ENCODE results near the gene FAM181B. TPM values are rescaled to one million over a fixed set of nuclear protein-coding genes. Genes with fewer than 3 reads are reported as not detected.

FAM181B gene
- total RNA-seq, 3 donors from 2014 or later, result 0.16 to 0.33 (median 0.29) TPM

- Histone ChIP-seq H3K4me1 (no peaks in the 10 kb centered on the region), H3K27me3 (no peaks in the 10 kb centered on the region), H3K36me3 (no peaks in the 10 kb centered on the region), H3K4me3 (no peak overlapping the region), H3K9me3 (no peaks in the 10 kb centered on the region), H3K27ac (peak overlapping the region in 1 of 2 donors; percentile 38)
- TF ChIP-seq POLR2A (IDR thresholded peaks at IDR 0.05), result no peak
- DNase-seq (ENCODE audit: low spot score in 2 of 2), result no peak
- intact Hi-C loops (cut with DNase I; ENCODE audit: low total_unique reads), result no loop called here
Measured at GRCh38 chr11:82719361-82720105, 14.1 kb downstream of the FAM181B start.

DNA sequence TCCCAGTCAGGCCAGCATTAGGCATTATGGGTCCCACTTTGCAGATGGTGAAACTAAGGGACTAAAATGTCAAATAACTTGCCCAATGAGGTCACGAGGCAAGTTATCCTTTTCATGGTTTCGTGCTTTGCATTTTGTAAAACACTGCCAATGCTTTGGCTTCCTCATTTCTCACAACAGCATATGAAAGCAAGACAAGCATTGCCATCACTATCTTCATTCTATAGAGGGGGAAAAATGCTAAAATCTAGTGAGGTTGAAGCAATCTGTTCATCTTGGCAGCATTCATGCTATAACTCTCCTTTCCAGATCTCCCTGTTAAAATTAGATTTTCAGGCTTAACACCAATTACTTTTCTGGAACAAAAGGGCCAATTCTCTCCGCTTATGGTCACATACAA lies 14.8 kb downstream of the FAM181B start:
- intact Hi-C loops (cut with DNase I; ENCODE audit: low total_unique reads), result no loop called here
- Histone ChIP-seq H3K4me1 (no peaks in the 10 kb centered on the region), H3K27me3 (no peaks in the 10 kb centered on the region), H3K27ac (no peak overlapping the region), H3K9me3 (no peaks in the 10 kb centered on the region), H3K36me3 (no peaks in the 10 kb centered on the region), H3K4me3 (no peak overlapping the region)
- DNase-seq (ENCODE audit: low spot score in 2 of 2), result no peak
- no peak for TF ChIP-seq POLR2AphosphoS5 (IDR thresholded peaks at IDR 0.05)
- no peak for TF ChIP-seq CTCF (IDR thresholded peaks at IDR 0.05)
- no peak for TF ChIP-seq POLR2A (IDR thresholded peaks at IDR 0.05)

GRCh38 chr11:82718307-82718706 lies 15.4 kb downstream of the FAM181B start:
- no peaks in the 10 kb centered on the region for H3K4me1 ChIP-seq
- intact Hi-C loops (cut with DNase I; ENCODE audit: low total_unique reads), result no loop called here
- peak in 1 of 2 donors; percentile 35 for DNase-seq (ENCODE audit: low spot score in 2 of 2)
- TF ChIP-seq CTCF (IDR thresholded peaks at IDR 0.05) (peak in 2 of 3 donors; percentile 74 to 76), POLR2AphosphoS5 (IDR thresholded peaks at IDR 0.05) (no peak), POLR2A (IDR thresholded peaks at IDR 0.05) (no peak)
- H3K9me3 ChIP-seq, result no peaks in the 10 kb centered on the region
- no peak overlapping the region for H3K4me3 ChIP-seq
- no peaks in the 10 kb centered on the region for H3K36me3 ChIP-seq
- no peaks in the 10 kb centered on the region for H3K27me3 ChIP-seq
- no peak overlapping the region for H3K27ac ChIP-seq

GRCh38 chr11:82714346-82715174 lies 19.1 kb downstream of the FAM181B start:
- no peak overlapping the region for H3K4me3 ChIP-seq
- TF ChIP-seq CTCF (IDR thresholded peaks at IDR 0.05), result no peak
- intact Hi-C loops (cut with DNase I; ENCODE audit: low total_unique reads), result no loop called here
- H3K27me3 ChIP-seq, result peaks cover 0 to 3% of the 10 kb centered on the region in 2 donors
- no peak for DNase-seq (ENCODE audit: low spot score in 2 of 2)
- H3K27ac ChIP-seq, result no peak overlapping the region
- H3K9me3 ChIP-seq, result no peaks in the 10 kb centered on the region
- no peaks in the 10 kb centered on the region for H3K4me1 ChIP-seq
- no peaks in the 10 kb centered on the region for H3K36me3 ChIP-seq

- no peaks in the 10 kb centered on the region for H3K9me3 ChIP-seq
- TF ChIP-seq POLR2AphosphoS5 (IDR thresholded peaks at IDR 0.05), result no peak
- TF ChIP-seq POLR2A (IDR thresholded peaks at IDR 0.05), result no peak
- no peak for TF ChIP-seq CTCF (IDR thresholded peaks at IDR 0.05)
- no peak overlapping the region for H3K27ac ChIP-seq
- intact Hi-C loops (cut with DNase I; ENCODE audit: low total_unique reads), result no loop called here
- DNase-seq (ENCODE audit: low spot score in 2 of 2), result no peak
- no peak overlapping the region for H3K4me3 ChIP-seq
- no peaks in the 10 kb centered on the region for H3K4me1 ChIP-seq
- H3K36me3 ChIP-seq, result no peaks in the 10 kb centered on the region
- H3K27me3 ChIP-seq, result peaks cover 0 to 3% of the 10 kb centered on the region in 2 donors
Measured at GRCh38 chr11:82711648-82712047, 22.0 kb downstream of the FAM181B start.

All from breast epithelium (tissue), 4 donors.